Spleen (tissue), 7 donors: ENCODE data around the gene KRT40.

Source experiments
- CTCF ChIP-seq, 11 experiments: fragments of 200-600 bp in 7 of 11; fragments of 450-650 bp in 4 of 11; sonication (generic) in 4 of 11; IDR thresholded peaks in 8 of 11; conservative IDR thresholded peaks in 3 of 11; 1 replicate in 7 of 11; 2 replicates in 4 of 11; pipeline versions ENCODE4 v1.4.0 to v1.8.0; 2016 to 2021; ENCODE audit warnings: antibody characterized with exemption in 11 of 11, inconsistent platforms in 4 of 11, mild to moderate bottlenecking in 1 of 11
- POLR2A ChIP-seq, 3 donors: fragments of 450-650 bp; IDR thresholded peaks; one replicate each; pipeline ENCODE4 v1.5.1; 2017; ENCODE audit warnings: antibody characterized with exemption in 3 of 3, mild to moderate bottlenecking in 1 of 3
- POLR2AphosphoS5 ChIP-seq, 3 donors: sonication (generic); formaldehyde crosslinking; IDR thresholded peaks; one replicate each; pipeline ENCODE4 v1.5.1; 2017; ENCODE audit warnings: antibody characterized with exemption in 3 of 3
- donor health status: DM: no; HTN: no; CAD: no; lungs with moderate emphysema.
- donor health status: DM: no; HTN: no; CAD: no.
- donor health status: DM: no; HTN: no; CAD: no.

GRCh38 chr17:41010441-41010840 lies 26.3 kb upstream of the KRT40 start:
- TF ChIP-seq POLR2AphosphoS5 (IDR thresholded peaks at IDR 0.05) = no peak
- TF ChIP-seq CTCF (IDR thresholded peaks at IDR 0.05 in 8 of 11, conservative IDR thresholded peaks at IDR 0.05 in 3 of 11) = no peak
- no peak for TF ChIP-seq POLR2A (IDR thresholded peaks at IDR 0.05)
